ENCODE measurements around the gene SLC25A41. TPM values are rescaled to one million over a fixed set of nuclear protein-coding genes. Genes with fewer than 3 reads are reported as not detected.

Gene SLC25A41
- total RNA-seq, 4 donors from 2014 or later: not detected

- DNase-seq (ENCODE audit: low spot score in 2 of 2): peak; percentile 96
- Histone ChIP-seq H3K27me3 (no peaks in the 10 kb centered on the region), H3K9me3 (no peaks in the 10 kb centered on the region), H3K27ac (peak within 1 kb of the TSS; percentile 91), H3K4me3 (peak within 1 kb of the TSS; percentile 82), H3K36me3 (peaks cover 19% of the 10 kb centered on the region), H3K4me1 (peaks cover 18% of the 10 kb centered on the region)
- TF ChIP-seq POLR2AphosphoS5 (IDR thresholded peaks at IDR 0.05) (peak in 1 of 3 donors; percentile 56), POLR2A (IDR thresholded peaks at IDR 0.05) (no peak)
- 0% methylated on average over 27 of the region's 69 CpGs for whole genome bisulfite sequencing
Observed at GRCh38 chr19:6393074-6393982, 40.2 kb downstream of the SLC25A41 start, which contains the start of gene GTF2F1. Gene GTF2F1, minus strand, starts transcription at chr19:6393164. Its CDS starts 169 bp downstream, at chr19:6392995.

GRCh38 chr19:6392221-6393073 lies 41.1 kb downstream of the SLC25A41 start:
- Histone ChIP-seq H3K27me3 (no peaks in the 10 kb centered on the region), H3K4me3 (peak overlapping the region; percentile 82), H3K27ac (peak overlapping the region; percentile 91), H3K9me3 (no peaks in the 10 kb centered on the region), H3K36me3 (peaks cover 28% of the 10 kb centered on the region), H3K4me1 (peaks cover 18% of the 10 kb centered on the region)
- no peak for DNase-seq (ENCODE audit: low spot score in 2 of 2)
- 6% methylated on average over 29 of the region's 30 CpGs for WGBS
- TF ChIP-seq EP300 (IDR thresholded peaks at IDR 0.05) (no peak), POLR2A (IDR thresholded peaks at IDR 0.05) (no peak), CTCF (IDR thresholded peaks at IDR 0.05) (no peak)

- H3K9me3 ChIP-seq: no peaks in the 10 kb centered on the region
- no peak for DNase-seq (ENCODE audit: low spot score in 2 of 2)
- TF ChIP-seq CTCF (IDR thresholded peaks at IDR 0.05): no peak
- TF ChIP-seq EP300 (IDR thresholded peaks at IDR 0.05): no peak
- TF ChIP-seq POLR2AphosphoS5 (IDR thresholded peaks at IDR 0.05): no peak
- TF ChIP-seq POLR2A (IDR thresholded peaks at IDR 0.05): no peak
- WGBS: 96% methylated on average over 18 of the region's 19 CpGs
- H3K36me3 ChIP-seq: peaks cover 75% of the 10 kb centered on the region
- H3K27ac ChIP-seq: no peak overlapping the region
- peaks cover 8% of the 10 kb centered on the region for H3K4me1 ChIP-seq
- H3K4me3 ChIP-seq: no peak overlapping the region
- H3K27me3 ChIP-seq: no peaks in the 10 kb centered on the region
Observed at GRCh38 chr19:6387372-6387771, 46.2 kb downstream of the SLC25A41 start.

- Histone ChIP-seq H3K4me1 (no peaks in the 10 kb centered on the region), H3K4me3 (no peak overlapping the region), H3K36me3 (peaks cover 96% of the 10 kb centered on the region), H3K9me3 (no peaks in the 10 kb centered on the region), H3K27ac (no peak overlapping the region), H3K27me3 (no peaks in the 10 kb centered on the region)
- no peak for DNase-seq (ENCODE audit: low spot score in 2 of 2)
- TF ChIP-seq POLR2AphosphoS5 (IDR thresholded peaks at IDR 0.05) (no peak), EP300 (IDR thresholded peaks at IDR 0.05) (no peak), CTCF (IDR thresholded peaks at IDR 0.05) (no peak), POLR2A (IDR thresholded peaks at IDR 0.05) (no peak)
- 94% methylated on average over 4 of the region's 4 CpGs for WGBS
Observed at GRCh38 chr19:6384381-6384780, 49.2 kb downstream of the SLC25A41 start.

- no peak for DNase-seq (ENCODE audit: low spot score in 2 of 2)
- H3K4me3 ChIP-seq: no peak overlapping the region
- TF ChIP-seq EP300 (IDR thresholded peaks at IDR 0.05): no peak
- no peak for TF ChIP-seq POLR2A (IDR thresholded peaks at IDR 0.05)
- no peak for TF ChIP-seq CTCF (IDR thresholded peaks at IDR 0.05)
- no peak for TF ChIP-seq POLR2AphosphoS5 (IDR thresholded peaks at IDR 0.05)
- H3K36me3 ChIP-seq: peaks cover 87% of the 10 kb centered on the region
- H3K4me1 ChIP-seq: no peaks in the 10 kb centered on the region
- no peaks in the 10 kb centered on the region for H3K9me3 ChIP-seq
- H3K27ac ChIP-seq: no peak overlapping the region
- WGBS: 92% methylated on average over 17 of the region's 19 CpGs
- no peaks in the 10 kb centered on the region for H3K27me3 ChIP-seq
Observed at GRCh38 chr19:6383188-6383587, 50.4 kb downstream of the SLC25A41 start.

Data from suprapubic skin (tissue), 4 donors.